Activated B cell treated with CpG ODN at 0.5 μM for 24 hours (primary cell): ENCODE measurements around the gene ZNF32. TPM values are rescaled to one million over a fixed set of nuclear protein-coding genes. Genes with fewer than 3 reads are reported as not detected.

Experiments
- ATAC-seq: fragments of 200-7000 bp; cut with Tn5 transposase; one replicate; pipeline ENCODE4 v1.10.0; 2021; ENCODE audit warnings: low read depth, mild to moderate bottlenecking, moderate library complexity
- CTCF ChIA-PET: fragments of 350-600 bp; sonication (Branson Sonifier 250); formaldehyde crosslinking; loops from one replicate; lab custom pipeline; 2021; ENCODE audit warnings: antibody characterized with exemption; lab: Charles Lee
- POLR2A ChIA-PET: fragments of 350-600 bp; sonication (Branson Sonifier 250); formaldehyde crosslinking; loops from one replicate; lab custom pipeline; 2021; ENCODE audit warnings: antibody characterized with exemption; lab: Charles Lee
- DNase-seq: peaks from one replicate; pipeline ENCODE4 v3.0.0; 2022
- H3K27ac Mint-ChIP-seq: one replicate; pipeline ENCODE4 v1.8.0; 2020; ENCODE audit warnings: mixed read lengths
- H3K27me3 Mint-ChIP-seq: one replicate; pipeline ENCODE4 v1.8.0; 2021; ENCODE audit warnings: mixed read lengths
- H3K36me3 Mint-ChIP-seq: one replicate; pipeline ENCODE4 v1.8.0; 2021; ENCODE audit warnings: low read depth, mixed read lengths
- H3K4me1 Mint-ChIP-seq: one replicate; pipeline ENCODE4 v1.8.0; 2021; ENCODE audit warnings: mixed read lengths
- H3K4me3 Mint-ChIP-seq: one replicate; pipeline ENCODE4 v1.8.0; 2020; ENCODE audit warnings: mild to moderate bottlenecking, mixed read lengths
- H3K9me3 Mint-ChIP-seq: one replicate; pipeline ENCODE4 v1.8.0; 2020; ENCODE audit warnings: mixed read lengths
- CTCF ChIP-seq: fragments of 200-600 bp; IDR thresholded peaks from one replicate; pipeline ENCODE4 v1.8.0; 2022; ENCODE audit warnings: antibody characterized with exemption, mild to moderate bottlenecking
- intact Hi-C: fragments of 100-400 bp; cut with micrococcal nuclease; formaldehyde crosslinking; loops from one replicate; pipeline ENCODE4 v1.15.1; 2024
- total RNA-seq: library from RNA; stranded (reverse); gene quantifications from 2 replicates; pipeline ENCODE4 v1.2.3, GENCODE V29; 2022

Gene ZNF32
- total RNA-seq, 1 donor from 2014 or later, result 30.1 TPM

DNA sequence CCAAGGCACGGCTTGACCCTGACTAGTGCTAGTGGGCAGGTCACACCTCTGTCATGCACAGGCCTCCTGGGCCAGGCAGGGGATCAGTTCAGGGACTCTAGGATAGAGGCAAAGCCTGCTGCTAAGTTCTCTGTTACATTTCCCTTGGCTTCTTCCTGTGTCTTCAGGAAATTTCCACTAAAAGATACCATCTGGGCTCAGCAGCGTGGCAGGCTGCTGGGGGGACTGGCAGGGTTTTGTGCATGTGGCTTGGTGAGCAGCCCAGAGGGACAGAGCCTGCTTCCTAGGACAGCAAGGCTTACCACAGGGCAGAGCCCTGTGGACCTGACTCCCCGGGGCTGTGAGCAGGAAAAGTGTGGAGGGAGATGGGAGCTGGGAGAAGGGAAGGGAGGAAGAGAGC lies 20.7 kb upstream of the ZNF32 start:
- Mint-ChIP-seq H3K27me3 (peaks cover 43% of the 10 kb centered on the region), H3K27ac (no peak overlapping the region), H3K4me3 (no peak overlapping the region)

DNA sequence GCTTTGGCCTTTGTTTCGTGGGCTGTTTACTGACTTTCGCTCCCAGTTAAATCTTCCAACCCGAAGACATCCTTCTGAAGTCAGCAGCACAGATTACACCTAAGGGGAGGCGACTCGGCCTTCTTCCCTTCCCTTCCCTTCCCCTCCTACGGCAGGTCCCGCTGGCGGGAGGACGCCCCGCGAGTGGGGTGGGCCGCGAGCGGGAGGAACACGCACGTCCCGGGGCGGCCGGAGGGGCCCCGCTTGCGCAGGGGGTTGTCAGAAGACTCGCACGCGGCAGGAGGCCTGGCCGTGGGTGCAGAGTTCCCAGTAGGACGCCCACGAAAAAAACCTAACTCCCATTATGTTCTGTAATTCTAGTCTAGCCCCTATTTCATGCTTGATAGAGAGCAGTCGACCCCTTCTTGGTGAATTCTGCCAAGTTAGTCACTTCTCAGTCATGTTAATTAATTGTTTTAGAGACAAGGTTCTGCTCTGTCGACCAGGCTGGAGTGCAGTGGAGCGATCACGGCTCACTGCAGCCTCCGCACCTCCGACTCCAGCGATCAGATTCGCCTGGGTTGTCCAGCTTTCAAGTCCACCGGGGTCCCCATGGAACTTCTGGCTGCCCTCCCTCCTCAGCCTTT lies 19.2 kb upstream of the ZNF32 start:
- Mint-ChIP-seq H3K36me3 (no peaks in the 10 kb centered on the region), H3K9me3 (peaks cover 7% of the 10 kb centered on the region), H3K27ac (no peak overlapping the region), H3K27me3 (peaks cover 44% of the 10 kb centered on the region), H3K4me3 (no peak overlapping the region), H3K4me1 (peaks cover 2% of the 10 kb centered on the region)
- ChIA-PET POLR2A (no interaction called here), CTCF (no interaction called here)
- no peak for DNase-seq
- intact Hi-C loops, result no loop called here
- no peak for TF ChIP-seq CTCF
- no peak for ATAC-seq

More for the DNA sequence above, 20.7 kb upstream of the ZNF32 start:
- Mint-ChIP-seq H3K4me1 (peaks cover 2% of the 10 kb centered on the region), H3K9me3 (no peaks in the 10 kb centered on the region), H3K36me3 (no peaks in the 10 kb centered on the region)
- POLR2A ChIA-PET, result no interaction called here
- CTCF ChIA-PET, result no interaction called here
- intact Hi-C loops, result no loop called here
- TF ChIP-seq CTCF, result no peak
- ATAC-seq (no peak), DNase-seq (no peak)

DNA sequence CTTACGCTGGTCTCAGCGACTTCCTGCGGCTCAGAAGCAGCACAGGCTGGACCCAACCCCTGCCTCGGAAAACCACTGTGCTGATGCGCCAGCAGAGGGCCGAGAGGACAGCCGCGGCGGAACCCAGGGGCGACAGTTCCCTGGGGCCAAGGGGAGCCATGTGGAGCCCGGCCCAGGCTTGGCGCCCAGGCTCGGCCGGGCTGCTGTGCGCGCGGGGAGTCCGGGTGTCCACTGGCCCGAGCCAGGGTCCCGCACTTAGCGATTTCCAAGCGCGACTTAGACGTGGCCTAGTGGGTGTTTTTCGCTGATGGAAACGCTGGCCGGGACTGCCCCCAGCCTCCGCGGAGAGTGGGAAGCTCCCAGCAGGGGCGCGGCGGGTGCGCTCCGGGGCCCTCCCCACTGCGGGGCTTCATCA lies 18.6 kb upstream of the ZNF32 start:
- Mint-ChIP-seq H3K9me3 (peaks cover 9% of the 10 kb centered on the region), H3K27me3 (peaks cover 44% of the 10 kb centered on the region), H3K36me3 (no peaks in the 10 kb centered on the region), H3K4me3 (no peak overlapping the region), H3K27ac (no peak overlapping the region), H3K4me1 (peaks cover 2% of the 10 kb centered on the region)
- no peak for ATAC-seq
- intact Hi-C loops, result no loop called here
- POLR2A ChIA-PET, result no interaction called here
- TF ChIP-seq CTCF, result no peak
- CTCF ChIA-PET, result no interaction called here
- DNase-seq, result no peak

- intact Hi-C loops, result no loop called here
- CTCF ChIA-PET, result no interaction called here
- Mint-ChIP-seq H3K9me3 (peaks cover 9% of the 10 kb centered on the region), H3K27me3 (peaks cover 43% of the 10 kb centered on the region), H3K36me3 (no peaks in the 10 kb centered on the region), H3K4me1 (peaks cover 1% of the 10 kb centered on the region), H3K4me3 (no peak overlapping the region), H3K27ac (no peak overlapping the region)
- ATAC-seq (no peak), DNase-seq (no peak)
- POLR2A ChIA-PET, result no interaction called here
- TF ChIP-seq CTCF, result no peak
These were observed 17.9 kb upstream of the ZNF32 start for GRCh38 chr10:43666552-43666951.

- Mint-ChIP-seq H3K4me1 (no peaks in the 10 kb centered on the region), H3K27ac (no peak overlapping the region), H3K4me3 (no peak overlapping the region), H3K36me3 (no peaks in the 10 kb centered on the region), H3K27me3 (peaks cover 34% of the 10 kb centered on the region), H3K9me3 (peaks cover 9% of the 10 kb centered on the region)
- TF ChIP-seq CTCF, result no peak
- DNase-seq (no peak), ATAC-seq (no peak)
- POLR2A ChIA-PET, result no interaction called here
- CTCF ChIA-PET, result no interaction called here
- intact Hi-C loops, result no loop called here
These were observed 16.4 kb upstream of the ZNF32 start for GRCh38 chr10:43665054-43665453.
